GM19452 (cell line): ENCODE data around the gene RNF5.
"Not testable (repeated sequence)": the region's sequence is repeated elsewhere in the genome, so short reads cannot be mapped to it uniquely, and the experiment has no call there.

Experiments
- ATAC-seq: cut with Tn5 transposase; IDR thresholded peaks from one replicate; pipeline ENCODE4 v1.9.1; 2021; ENCODE audit not compliant: unreplicated experiment

The RNF5 gene

GRCh38 chr6:32203426-32204267, 25.4 kb downstream of the RNF5 start:
- ATAC-seq: no peak

GRCh38 chr6:32204268-32204715, 26.1 kb downstream of the RNF5 start:
- no peak for ATAC-seq

GRCh38 chr6:32208996-32209395, 30.8 kb downstream of the RNF5 start:
- ATAC-seq: no peak

- ATAC-seq: no peak
Observed at GRCh38 chr6:32210191-32210601, 32.0 kb downstream of the RNF5 start.

- not testable (repeated sequence) for ATAC-seq
Observed at GRCh38 chr6:32211432-32211831, 33.2 kb downstream of the RNF5 start.

GRCh38 chr6:32212076-32212760, 34.0 kb downstream of the RNF5 start:
- no peak for ATAC-seq

GRCh38 chr6:32213649-32214048, 35.4 kb downstream of the RNF5 start:
- ATAC-seq: no peak

- no peak for ATAC-seq
Observed at GRCh38 chr6:32214126-32214525, 35.9 kb downstream of the RNF5 start.

- ATAC-seq: no peak
Observed at GRCh38 chr6:32215617-32216016, 37.4 kb downstream of the RNF5 start.

- no peak for ATAC-seq
Observed at GRCh38 chr6:32216285-32216684, 38.1 kb downstream of the RNF5 start.

- ATAC-seq: no peak
Observed at GRCh38 chr6:32216998-32217397, 38.8 kb downstream of the RNF5 start.

GRCh38 chr6:32218167-32218566, 40.0 kb downstream of the RNF5 start:
- ATAC-seq: no peak

- ATAC-seq: no peak
Observed at GRCh38 chr6:32220021-32220420, 41.8 kb downstream of the RNF5 start.

GRCh38 chr6:32222333-32223230, 44.4 kb downstream of the RNF5 start:
- no peak for ATAC-seq

GRCh38 chr6:32223258-32224235, 45.3 kb downstream of the RNF5 start, which contains the start of gene NOTCH4:
NOTCH4 (minus strand) TSS chr6:32224067; CDS start chr6:32223928, 139 bp downstream.
- no peak for ATAC-seq

GRCh38 chr6:32224696-32225095, 46.5 kb downstream of the RNF5 start:
- no peak for ATAC-seq

GRCh38 chr6:32226434-32226833, 48.2 kb downstream of the RNF5 start:
- ATAC-seq: no peak
